Dedifferentiated amniotic fluid mesenchymal stem cell (primary cell): Measurements from ENCODE around the gene GPT2.
"Not testable (repeated sequence)": the region's sequence is repeated elsewhere in the genome, so short reads cannot be mapped to it uniquely, and the experiment has no call there.

Experiments used
- DNase-seq: peaks from one replicate; pipeline ENCODE4 v3.0.0-alpha.2; 2016; ENCODE audit errors: extremely low spot score

GPT2 gene

DNA sequence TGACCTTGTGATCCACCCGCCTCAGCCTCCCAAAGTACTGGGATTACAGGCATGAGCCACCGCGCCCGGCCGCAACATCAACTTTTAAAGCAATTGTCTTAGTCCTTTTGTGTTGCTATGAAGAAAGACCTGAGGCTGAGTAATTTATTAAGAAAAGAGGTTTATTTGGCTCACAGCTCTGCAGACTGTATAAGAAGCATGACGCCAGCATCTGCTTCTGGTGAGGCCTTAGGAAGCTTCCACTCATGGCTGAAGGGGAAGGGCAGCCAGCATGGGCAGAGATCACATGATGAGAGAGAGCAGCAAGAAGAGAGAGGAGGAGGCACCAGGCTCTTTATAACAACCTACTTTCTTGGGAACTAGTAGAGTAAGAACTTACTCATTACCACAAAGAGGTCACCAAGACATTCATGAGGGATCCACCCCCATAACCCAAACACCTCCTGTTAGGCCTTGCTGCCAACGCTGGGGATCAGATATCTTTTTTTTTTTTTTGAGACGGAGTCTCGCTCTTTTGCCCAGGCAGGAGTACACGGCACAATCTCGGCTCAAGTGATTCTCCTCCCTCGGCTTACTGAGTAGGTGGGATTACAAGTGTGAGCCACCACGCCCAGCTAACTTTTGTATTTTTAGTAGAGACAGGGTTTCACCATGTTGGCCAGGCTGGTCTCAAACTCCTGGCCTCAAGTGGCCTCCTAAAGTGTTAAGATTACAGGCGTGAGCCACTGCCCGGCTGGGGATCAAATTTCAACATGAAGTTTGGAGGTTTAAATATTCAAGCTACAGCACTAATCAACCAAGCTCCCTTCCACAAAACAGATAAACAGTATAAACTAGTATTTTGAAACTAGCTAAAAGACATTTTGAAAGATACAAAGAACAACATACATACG is 21.4 kb upstream of the GPT2 start:
- DNase-seq = no peak

GRCh38 chr16:46866286-46866685 is 17.9 kb upstream of the GPT2 start:
- DNase-seq = no peak

- not testable (repeated sequence) for DNase-seq
These were observed 16.7 kb upstream of the GPT2 start for GRCh38 chr16:46867486-46867885.

DNA sequence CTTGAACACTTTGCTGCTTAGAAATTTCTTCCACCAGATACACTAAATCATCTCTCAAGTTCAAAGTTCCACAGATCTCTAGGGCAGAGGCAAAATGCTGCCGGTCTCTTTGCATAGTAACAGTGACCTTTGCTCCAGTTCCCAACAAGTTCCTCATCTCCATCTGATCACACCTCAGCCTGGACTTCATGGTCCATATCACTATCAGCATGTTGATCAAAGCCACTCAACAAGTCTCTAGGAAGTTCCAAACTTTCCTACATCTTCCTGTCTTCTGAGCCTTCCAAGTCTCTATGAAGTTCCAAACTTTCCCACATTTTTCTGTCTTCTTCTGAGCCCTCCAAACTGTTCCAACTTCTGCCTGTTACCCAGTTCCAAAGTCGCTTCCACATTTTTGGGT is 15.3 kb upstream of the GPT2 start:
- not testable (repeated sequence) for DNase-seq

GRCh38 chr16:46871597-46871996 is 12.6 kb upstream of the GPT2 start:
- DNase-seq = no peak

- no peak for DNase-seq
These were observed 11.0 kb upstream of the GPT2 start for GRCh38 chr16:46873201-46873600.

- no peak for DNase-seq
These were observed 8.9 kb upstream of the GPT2 start for GRCh38 chr16:46875243-46875642.

DNA sequence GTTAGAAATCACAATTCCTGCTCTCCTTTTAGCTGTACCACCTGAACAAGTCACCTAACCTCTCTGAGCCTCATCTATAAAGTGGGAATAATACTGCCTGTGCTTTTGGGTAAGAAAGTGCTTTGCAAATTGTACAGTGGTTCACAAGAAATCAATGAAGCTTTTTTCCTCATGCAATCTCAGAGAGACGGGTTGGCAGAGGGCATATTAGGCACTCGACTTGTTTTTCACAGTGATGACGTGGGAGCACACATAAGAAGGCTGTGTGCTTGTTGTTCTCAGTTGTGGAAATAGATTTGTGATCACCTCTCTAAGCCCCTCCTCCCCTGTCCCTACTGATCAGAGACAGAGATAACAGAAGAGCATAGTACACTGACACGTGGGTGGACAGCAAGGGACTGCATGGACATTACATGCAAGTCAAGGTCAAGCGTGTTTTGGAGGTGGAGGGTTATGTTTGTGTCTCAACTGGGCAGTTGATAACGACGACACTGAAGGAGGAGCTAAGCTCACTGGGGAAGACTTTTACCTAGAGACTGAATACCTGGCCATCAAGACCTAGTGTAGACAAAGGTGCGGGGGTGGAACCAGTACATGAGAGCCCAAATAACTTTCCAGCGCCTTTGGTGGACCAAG is 1.7 kb upstream of the GPT2 start:
- no peak for DNase-seq

DNA sequence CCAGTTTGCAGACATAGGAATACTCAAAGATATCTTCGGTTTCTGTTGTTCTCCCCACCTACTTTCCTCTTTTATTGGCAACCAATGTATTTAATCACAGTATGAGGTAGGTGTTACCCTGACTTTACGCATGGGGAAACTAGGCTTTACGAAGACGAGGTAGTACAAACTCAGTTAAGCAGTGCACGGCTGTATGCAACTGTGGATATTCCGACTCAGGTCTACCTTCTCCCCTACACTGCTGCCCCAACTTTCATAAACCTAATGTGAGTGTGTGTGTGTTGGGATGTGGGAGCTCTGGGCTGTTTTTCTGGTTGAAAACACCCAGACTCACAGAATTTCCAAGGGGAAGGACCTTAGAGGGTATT is 1.2 kb upstream of the GPT2 start:
- DNase-seq = no peak

DNA sequence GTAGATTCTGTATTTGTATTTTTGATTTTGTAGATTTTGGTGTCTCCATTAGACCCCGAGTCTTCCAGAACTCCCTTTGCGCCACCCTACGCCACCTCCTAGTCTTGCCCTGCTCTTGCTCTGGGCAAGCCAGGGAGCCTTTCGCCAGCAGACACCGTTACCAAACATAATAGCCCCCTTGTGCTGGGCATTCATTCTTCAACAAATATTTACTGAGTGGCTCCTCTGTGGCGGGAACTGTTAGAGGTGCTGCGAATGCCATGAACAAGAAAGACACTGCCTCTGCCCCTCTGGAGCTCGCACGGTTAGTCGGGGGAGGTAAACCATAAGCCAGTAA is 841 bp upstream of the GPT2 start:
- no peak for DNase-seq

DNA sequence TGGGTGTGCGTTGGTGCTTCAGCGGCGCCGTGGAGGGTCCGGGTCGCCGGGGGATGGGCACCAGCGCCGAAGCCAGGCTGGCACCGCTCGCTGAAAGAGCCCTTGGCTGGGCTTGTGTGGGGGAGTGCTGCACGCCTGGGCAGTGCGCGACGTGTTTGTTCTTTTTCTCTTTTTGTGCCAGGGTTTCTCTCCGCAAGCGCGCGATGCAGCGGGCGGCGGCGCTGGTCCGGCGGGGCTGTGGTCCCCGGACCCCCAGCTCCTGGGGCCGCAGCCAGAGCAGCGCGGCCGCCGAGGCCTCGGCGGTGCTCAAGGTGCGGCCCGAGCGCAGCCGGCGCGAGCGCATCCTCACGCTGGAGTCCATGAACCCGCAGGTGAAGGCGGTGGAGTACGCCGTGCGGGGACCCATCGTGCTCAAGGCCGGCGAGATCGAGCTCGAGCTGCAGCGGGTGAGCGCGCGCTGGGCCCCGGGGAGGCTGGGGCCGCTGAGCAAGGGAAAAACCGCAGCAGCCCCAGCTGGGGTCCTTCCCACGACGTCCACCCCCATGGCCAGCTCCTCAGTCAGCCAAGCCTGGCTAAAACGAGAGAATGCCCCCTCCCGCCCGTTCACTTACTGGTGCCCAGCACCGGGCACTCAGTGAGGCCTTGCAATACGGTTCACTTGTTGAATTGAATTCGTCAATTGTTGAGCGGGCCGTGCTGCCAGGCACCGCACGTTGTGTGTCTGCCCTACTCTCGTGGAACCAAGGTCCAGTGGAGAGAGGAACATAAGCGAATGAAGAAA is 541 bp downstream of the GPT2 start:
- no peak for DNase-seq

DNA sequence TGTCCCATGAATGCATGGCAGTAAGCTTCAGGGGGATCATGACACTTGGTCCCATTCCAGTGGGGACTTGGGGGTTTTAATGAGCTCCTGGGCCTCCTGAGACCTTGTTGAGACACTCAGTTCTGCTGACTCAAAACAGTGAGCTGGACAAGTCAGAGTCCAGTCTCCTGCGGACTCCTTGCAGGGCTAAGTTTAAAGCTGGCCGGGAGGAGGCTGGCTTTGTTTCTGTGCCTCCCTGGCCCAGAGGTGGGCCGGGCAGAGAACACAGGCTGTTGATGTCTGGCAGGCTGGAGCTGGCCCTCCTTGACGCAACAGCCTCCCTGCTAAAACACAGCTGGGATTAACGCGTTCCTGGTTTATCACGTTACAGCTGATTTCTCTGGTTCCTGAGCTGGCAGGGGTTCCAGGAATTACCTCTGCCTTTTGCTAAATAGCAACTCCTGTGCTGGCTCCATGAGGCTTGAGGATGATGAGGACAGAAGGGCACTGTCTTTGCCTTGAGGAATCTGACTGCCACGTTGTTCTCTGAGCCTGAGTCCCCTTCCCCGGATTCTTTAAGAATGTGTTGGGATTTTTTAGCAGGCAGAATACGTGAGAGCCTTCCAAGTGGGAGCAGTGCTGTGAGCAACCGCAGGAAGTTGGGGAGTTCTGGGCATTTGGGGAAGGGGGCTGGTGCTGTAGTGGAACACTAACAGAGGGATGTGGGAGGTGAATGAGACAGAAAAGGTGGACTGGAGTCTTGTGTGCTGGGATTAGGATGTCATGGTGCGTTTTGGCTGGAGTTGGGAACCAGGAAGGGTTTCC is 2.0 kb downstream of the GPT2 start:
- no peak for DNase-seq

DNA sequence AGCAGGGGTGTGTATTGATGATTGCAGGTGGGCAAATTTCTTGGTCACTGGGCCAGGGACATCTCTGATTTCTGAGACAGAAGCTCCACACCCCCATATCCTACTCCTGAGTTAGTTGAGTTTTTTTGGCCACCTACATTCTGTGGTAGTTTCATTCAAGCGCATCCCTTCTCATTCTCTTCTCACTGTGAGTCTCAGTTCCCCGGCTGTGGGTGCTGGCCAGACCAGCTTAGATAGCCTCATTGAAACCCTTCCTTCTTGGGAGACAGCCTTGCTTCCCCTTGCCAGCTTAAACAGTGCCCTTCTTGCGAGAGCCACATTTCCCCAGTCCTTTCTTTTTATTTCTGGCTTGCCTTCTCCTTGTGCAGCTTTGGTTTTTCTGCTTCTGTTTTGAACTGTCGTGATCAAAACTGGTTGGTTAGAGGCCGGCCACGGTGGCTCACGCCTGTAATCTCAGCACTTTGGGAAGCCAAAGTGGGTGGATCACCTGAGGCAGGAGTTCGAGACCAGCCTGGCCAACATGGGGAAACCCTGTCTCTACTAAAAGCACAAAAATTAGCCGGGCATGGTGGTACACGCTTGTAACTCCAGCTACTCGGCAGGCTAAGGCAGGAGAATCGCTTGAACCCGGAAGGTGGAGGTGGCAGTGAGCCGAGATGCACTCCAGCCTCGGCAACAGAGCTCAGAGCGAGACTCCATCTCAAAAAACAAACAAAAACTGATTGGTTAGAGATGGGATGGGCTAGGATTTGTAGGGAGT is 2.8 kb downstream of the GPT2 start:
- no peak for DNase-seq

DNA sequence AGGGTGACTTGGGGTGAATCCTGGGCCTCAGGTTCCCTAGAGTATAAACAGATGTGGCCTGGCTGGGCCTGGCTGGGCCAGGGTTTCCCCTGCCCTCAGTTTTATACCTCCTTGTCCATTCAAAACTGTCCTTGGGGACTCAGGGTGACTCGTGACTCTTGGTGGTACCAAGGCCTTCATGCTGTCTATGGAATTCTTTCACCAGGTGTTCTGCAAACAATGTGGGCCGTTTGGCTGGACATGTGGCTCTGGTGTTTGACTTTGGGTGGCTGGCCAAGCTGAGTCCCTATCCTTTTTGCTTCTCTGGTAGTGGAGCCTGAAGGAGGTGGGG is 3.3 kb downstream of the GPT2 start:
- no peak for DNase-seq

GRCh38 chr16:46889245-46889941 is 5.2 kb downstream of the GPT2 start:
- no peak for DNase-seq

GRCh38 chr16:46889942-46890300 is 5.8 kb downstream of the GPT2 start:
- no peak for DNase-seq

GRCh38 chr16:46891910-46892309 is 7.7 kb downstream of the GPT2 start:
- DNase-seq = no peak

GRCh38 chr16:46894036-46894672 is 10.0 kb downstream of the GPT2 start:
- no peak for DNase-seq

DNA sequence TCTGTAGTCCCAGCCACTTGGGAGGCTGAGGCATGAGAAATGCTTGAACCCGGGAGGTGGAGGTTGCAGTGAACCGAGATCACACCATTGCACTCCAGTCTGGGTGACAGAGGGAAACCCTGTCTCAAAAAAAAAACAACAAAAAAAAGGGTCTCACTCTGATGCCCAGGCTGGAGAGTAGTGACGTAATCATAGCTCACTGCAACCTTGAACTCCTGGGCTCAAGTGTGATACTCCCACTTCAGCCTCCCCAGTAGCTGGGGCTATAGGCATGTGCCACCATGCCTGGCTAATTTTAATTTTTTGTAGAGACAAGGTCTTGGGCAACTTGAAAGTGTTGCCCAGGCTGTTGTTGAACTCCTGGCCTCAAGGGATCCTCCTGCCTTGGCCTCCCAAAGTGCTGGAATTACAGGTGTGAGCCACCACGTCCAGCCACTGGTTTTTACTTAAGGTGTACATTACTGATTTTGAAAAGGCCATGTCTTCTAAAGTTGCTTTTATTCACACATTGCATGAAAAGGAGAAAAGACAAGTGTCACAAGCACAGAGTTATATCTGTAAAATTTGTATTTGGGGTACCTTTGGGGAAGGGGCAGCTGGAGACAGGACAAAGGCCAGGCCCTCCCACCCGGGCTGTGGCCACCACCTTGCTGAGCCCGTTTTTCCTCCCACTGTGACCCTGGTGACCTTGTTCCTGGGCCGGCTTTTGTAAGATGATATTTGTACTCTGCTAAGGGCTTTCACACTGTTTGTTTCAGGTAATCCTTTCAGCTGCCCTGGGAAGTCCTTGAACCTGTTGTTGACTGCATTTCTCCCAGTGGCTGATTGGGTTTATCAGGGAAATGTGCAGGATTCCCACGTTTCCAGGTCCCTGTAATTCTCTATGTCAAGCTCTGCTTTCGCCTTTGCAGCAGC is 11.5 kb downstream of the GPT2 start:
- no peak for DNase-seq
